GM12878 (cell line): ENCODE results near the gene HIVEP2. TPM values are rescaled to one million over a fixed set of nuclear protein-coding genes. Genes with fewer than 3 reads are reported as not detected.
A peak's percentile ranks its signal among the peaks of the same experiment; 100 is the strongest.

Experiments
- FOXK2 ChIP-seq: fragments of 450-650 bp; IDR thresholded peaks from 2 replicates; pipeline ENCODE4 v1.6.1; 2017; ENCODE audit warnings: mild to moderate bottlenecking, moderate library complexity
- IKZF1 ChIP-seq: fragments of 450-650 bp; conservative IDR thresholded peaks from 2 replicates; pipeline ENCODE4 v1.6.1; 2017; ENCODE audit warnings: antibody characterized with exemption, mild to moderate bottlenecking
- IRF4 ChIP-seq: IDR thresholded peaks from 2 replicates; pipeline ENCODE4 v1.6.1; 2011; ENCODE audit warnings: low read depth, low read length
- MEF2B ChIP-seq: fragments of 450-650 bp; IDR thresholded peaks from 2 replicates; pipeline ENCODE4 v1.6.1; 2018; ENCODE audit warnings: mild to moderate bottlenecking, moderate library complexity; ENCODE audit not compliant: partially characterized antibody, poor library complexity, severe bottlenecking
- MLLT1 ChIP-seq: fragments of 450-650 bp; IDR thresholded peaks from 2 replicates; pipeline ENCODE4 v1.6.1; 2016; ENCODE audit warnings: mild to moderate bottlenecking
- NR2C1 ChIP-seq: fragments of 450-650 bp; IDR thresholded peaks from 2 replicates; pipeline ENCODE4 v1.6.1; 2017; ENCODE audit warnings: antibody characterized with exemption, mild to moderate bottlenecking, moderate library complexity
- SIX5 ChIP-seq: IDR thresholded peaks from 2 replicates; pipeline ENCODE4 v1.6.1; 2011; ENCODE audit warnings: mild to moderate bottlenecking, low read depth, low read length, moderate library complexity; ENCODE audit not compliant: severe bottlenecking
- SKIL ChIP-seq: fragments of 450-650 bp; IDR thresholded peaks from 2 replicates; pipeline ENCODE4 v1.6.1; 2017; ENCODE audit warnings: mild to moderate bottlenecking, low read depth, inconsistent platforms; ENCODE audit not compliant: poor library complexity, severe bottlenecking
- SMAD1 ChIP-seq: fragments of 450-650 bp; IDR thresholded peaks from 2 replicates; pipeline ENCODE4 v1.6.1; 2018; ENCODE audit warnings: mild to moderate bottlenecking, low read depth; ENCODE audit not compliant: partially characterized antibody
- SMC3 ChIP-seq: IDR thresholded peaks from 2 replicates; pipeline ENCODE4 v1.6.1; 2011; ENCODE audit warnings: low read length, improper control_type of control experiment, borderline replicate concordance
- TCF3 ChIP-seq: IDR thresholded peaks from 2 replicates; pipeline ENCODE4 v1.6.1; 2012; ENCODE audit warnings: low read depth, mild to moderate bottlenecking, low read length, borderline replicate concordance; ENCODE audit not compliant: insufficient read depth
- USF1 ChIP-seq: IDR thresholded peaks from 2 replicates; pipeline ENCODE4 v1.6.1; 2011; ENCODE audit warnings: borderline replicate concordance, low read depth, mild to moderate bottlenecking, moderate library complexity, mixed read lengths, low read length; ENCODE audit not compliant: insufficient read depth; ENCODE audit errors: extremely low read length
- WRNIP1 ChIP-seq: IDR thresholded peaks from 2 replicates; pipeline ENCODE4 v1.6.1; 2011; ENCODE audit warnings: low read depth, low read length, improper control_type of control experiment, borderline replicate concordance
- ZBTB11 ChIP-seq: fragments of 450-650 bp; formaldehyde crosslinking; IDR thresholded peaks from 2 replicates; pipeline ENCODE4 v1.5.0; 2022; ENCODE audit warnings: mild to moderate bottlenecking, missing genetic modification characterization
- ZNF687 ChIP-seq: fragments of 450-650 bp; IDR thresholded peaks from 2 replicates; pipeline ENCODE4 v1.6.1; 2017; ENCODE audit warnings: mild to moderate bottlenecking, moderate library complexity
- polyA plus RNA-seq, 11 experiments: library from polyadenylated mRNA; depleted of rRNA in 4 of 11; unstranded in 6 of 11; stranded (reverse) in 5 of 11; fragments of >200 nt; fragmentation: Nextera tagmentation in 4 of 11; fragmentation: Illumina TruSeq in 1 of 11; extraction: Ambion mirVana in 4 of 11; extraction: Trizol in 1 of 11; gene quantifications; 1 replicate in 1 of 11; 2 replicates in 10 of 11; pipeline versions ENCODE4 v1.2.1 to v1.2.3, GENCODE V29; 2011 to 2016; ENCODE audit warnings: inconsistent platforms in 2 of 11, missing spikeins in 2 of 11, low read depth in 1 of 11
- total RNA-seq, 4 experiments: library from RNA; depleted of rRNA in 3 of 4; stranded (reverse); fragments of >200 nt in 3 of 4; fragmentation: Illumina TruSeq in 1 of 4; extraction: Trizol in 1 of 4; gene quantifications; 2 replicates each; pipeline versions ENCODE4 v1.2.1 to v1.2.3, GENCODE V29; 2013 to 2021

Gene HIVEP2
- total and polyA plus RNA-seq, 10 of the 15 experiments (the other 5 are each of a cell fraction or from before 2014, with no cell fraction given) = 1.2 to 15.7 (median 10.2) TPM

GRCh38 chr6:142885182-142885867 is 59.7 kb downstream of the HIVEP2 start (continued):
- TF ChIP-seq ZNF687 (peak; percentile 60), IRF4 (no peak; the same call in 1 of the 2 replicates), MEF2B (peak; percentile 99), TCF3 (0 out of 2 replicates have a peak, but pooled peaks have one; percentile 32), IKZF1 (peak; percentile 95), SIX5 (no peak), SKIL (peak; percentile 93), SMC3 (peak; percentile 35; the same call in 1 of the 2 replicates), ZBTB11 (no peak), WRNIP1 (0 out of 2 replicates have a peak, but pooled peaks have one; percentile 65), FOXK2 (no peak), MLLT1 (peak; percentile 53), NR2C1 (no peak), USF1 (no peak), SMAD1 (peak; percentile 24)
